Activated CD4-positive, alpha-beta T cell treated with anti-CD3 and anti-CD28 coated beads, Interleukin-2, amount 50 U/mL, for 48 hours (primary cell): ENCODE results near the gene TXN2.
A peak's percentile ranks its signal among the peaks of the same experiment; 100 is the strongest.
"Not testable (repeated sequence)": the region's sequence is repeated elsewhere in the genome, so short reads cannot be mapped to it uniquely, and the experiment has no call there.

Experiments
- DNase-seq, 2 experiments: peaks; one replicate each; pipeline ENCODE4 v3.0.0-alpha.2; 2020

TXN2 gene

GRCh38 chr22:36481393-36482168 is at the start of gene TXN2:
Gene TXN2, minus strand, starts transcription at chr22:36481640. Its CDS starts 803 bp downstream, at chr22:36480837.
- DNase-seq = peak; percentile 96 to 97

GRCh38 chr22:36528795-36529751 is 47.6 kb upstream of the TXN2 start, which contains the start of gene EIF3D:
Gene EIF3D, minus strand, starts transcription at chr22:36529166. Its CDS starts 3,045 bp downstream, at chr22:36526121.
- DNase-seq = peak; percentile 97 to 98

GRCh38 chr22:36528341-36528740 is 46.9 kb upstream of the TXN2 start:
- peak; percentile 22 to 23 for DNase-seq

- no peak for DNase-seq
Measured at GRCh38 chr22:36522662-36523061, 41.2 kb upstream of the TXN2 start.

GRCh38 chr22:36520423-36520822 is 39.0 kb upstream of the TXN2 start:
- DNase-seq = no peak

GRCh38 chr22:36519906-36520305 is 38.5 kb upstream of the TXN2 start:
- DNase-seq = not testable (repeated sequence)

- no peak for DNase-seq
Measured at GRCh38 chr22:36514766-36515165, 33.3 kb upstream of the TXN2 start.

GRCh38 chr22:36512991-36513390 is 31.6 kb upstream of the TXN2 start:
- DNase-seq = no peak

GRCh38 chr22:36512333-36512732 is 30.9 kb upstream of the TXN2 start:
- no peak for DNase-seq

GRCh38 chr22:36510966-36511881 is 29.8 kb upstream of the TXN2 start:
- DNase-seq = peak; percentile 21 to 40

GRCh38 chr22:36510384-36510783 is 28.9 kb upstream of the TXN2 start:
- DNase-seq = no peak

GRCh38 chr22:36507518-36508010 is 26.1 kb upstream of the TXN2 start:
- DNase-seq = no peak

- DNase-seq = peak; percentile 88
Measured at GRCh38 chr22:36506637-36507517, 25.4 kb upstream of the TXN2 start, which contains the start of gene FOXRED2. Gene FOXRED2, minus strand, starts transcription at chr22:36507040. Its CDS starts 618 bp downstream, at chr22:36506422.

GRCh38 chr22:36505998-36506635 is 24.7 kb upstream of the TXN2 start:
- no peak for DNase-seq

GRCh38 chr22:36497910-36498665 is 16.6 kb upstream of the TXN2 start:
- no peak for DNase-seq

- no peak for DNase-seq
Measured at GRCh38 chr22:36493690-36494110, 12.3 kb upstream of the TXN2 start.

GRCh38 chr22:36492109-36492508 is 10.7 kb upstream of the TXN2 start:
- DNase-seq = no peak

GRCh38 chr22:36491155-36491554 is 9.7 kb upstream of the TXN2 start:
- no peak for DNase-seq

- DNase-seq = peak; percentile 59 to 66
Measured at GRCh38 chr22:36486619-36487384, 5.4 kb upstream of the TXN2 start.
